DOHH2 (cell line): ENCODE results near the gene UCHL3.

Source experiments
- CTCF ChIP-seq: fragments of 200-600 bp; sonication (generic); IDR thresholded peaks from one replicate; pipeline ENCODE4 v1.5.1; 2014; ENCODE audit warnings: antibody characterized with exemption, mild to moderate bottlenecking, low read depth, low read length; ENCODE audit not compliant: poor library complexity, severe bottlenecking
- EZH2phosphoT487 ChIP-seq: fragments of 200-600 bp; sonication (generic); IDR thresholded peaks from 2 replicates; pipeline ENCODE4 v1.6.1; 2017; ENCODE audit warnings: borderline replicate concordance, mild to moderate bottlenecking, antibody characterized with exemption, low read length, moderate library complexity, mixed read lengths

GRCh38 chr13:75506018-75506417 is 43.6 kb upstream of the UCHL3 start:
- TF ChIP-seq CTCF (no peak), EZH2phosphoT487 (no peak)
